IPS-NIHi7 (cell line): ENCODE measurements around the gene CFAP91.
A peak's percentile ranks its signal among the peaks of the same experiment; 100 is the strongest.
"Not testable (repeated sequence)": the region's sequence is repeated elsewhere in the genome, so short reads cannot be mapped to it uniquely, and the experiment has no call there.

ENCODE experiments used
- DNase-seq: peaks from one replicate; pipeline ENCODE4 v3.0.0; 2012; ENCODE audit warnings: mixed read lengths; ENCODE audit errors: extremely low spot score

Gene CFAP91

GRCh38 chr3:119677641-119677934, 25.2 kb upstream of the CFAP91 start:
- no peak for DNase-seq

GRCh38 chr3:119678209-119678608, 24.6 kb upstream of the CFAP91 start:
- not testable (repeated sequence) for DNase-seq

GRCh38 chr3:119679874-119680273, 22.9 kb upstream of the CFAP91 start:
- no peak for DNase-seq

DNA sequence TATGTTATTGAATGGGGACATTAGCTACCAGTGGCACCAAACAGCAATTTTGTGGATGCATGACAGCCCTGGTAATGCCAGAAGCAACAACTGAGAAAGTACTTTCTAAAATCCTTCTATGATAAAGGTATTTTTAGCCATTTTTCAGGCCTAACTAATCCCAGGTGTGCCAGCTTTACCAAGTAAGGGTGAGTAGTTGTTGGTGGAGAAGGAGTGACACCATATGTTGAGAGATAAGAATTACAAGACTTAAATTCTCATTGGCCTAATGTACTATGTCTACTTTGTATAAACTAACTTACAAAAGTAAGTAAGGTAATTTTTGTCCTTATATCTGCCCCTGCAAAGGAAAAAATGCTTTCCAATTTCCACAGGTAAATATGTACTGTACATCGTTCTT, 21.5 kb upstream of the CFAP91 start:
- peak; percentile 38 for DNase-seq

DNA sequence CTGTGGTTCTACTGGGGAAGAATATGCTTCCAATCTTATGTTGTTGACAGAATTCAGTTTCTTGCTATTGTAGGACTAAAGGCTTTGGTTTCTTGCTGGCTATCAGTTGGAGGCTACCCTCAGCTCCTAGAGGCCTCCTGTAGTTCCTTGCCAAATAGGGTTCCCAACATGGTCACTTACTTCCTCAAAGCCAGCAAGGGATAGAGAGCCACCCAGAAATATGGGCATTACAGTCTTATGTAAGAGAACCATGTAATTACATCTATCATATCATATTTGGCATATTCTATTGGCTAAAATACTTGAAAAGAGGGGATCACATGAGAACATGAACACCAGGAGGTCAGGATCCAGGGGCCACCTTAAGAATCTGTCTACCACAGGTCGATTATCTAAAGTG, 19.4 kb upstream of the CFAP91 start:
- DNase-seq: no peak

GRCh38 chr3:119690043-119690656, 12.7 kb upstream of the CFAP91 start:
- peak; percentile 18 for DNase-seq

- no peak for DNase-seq
Measured at GRCh38 chr3:119695480-119695879, 7.3 kb upstream of the CFAP91 start.

DNA sequence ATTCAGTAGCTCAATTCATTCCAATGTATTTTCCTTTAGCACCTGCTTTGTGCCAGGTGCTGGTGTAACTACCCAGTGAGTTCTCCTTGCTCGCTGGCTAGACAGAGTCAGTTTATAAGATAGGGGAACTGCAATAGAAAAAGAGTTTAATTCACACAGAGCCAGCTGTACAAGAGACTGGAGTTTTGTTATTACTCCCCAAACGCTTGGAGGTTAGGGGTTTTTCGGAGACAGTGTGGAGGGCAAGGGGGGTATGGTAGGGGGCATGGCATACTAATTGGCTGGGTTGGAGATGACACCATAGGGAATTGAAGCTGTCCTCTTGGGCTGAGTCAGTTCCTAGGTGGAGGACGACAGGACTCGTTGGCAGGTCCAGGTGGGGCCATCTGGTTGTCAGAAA, 5.4 kb upstream of the CFAP91 start:
- DNase-seq: no peak

DNA sequence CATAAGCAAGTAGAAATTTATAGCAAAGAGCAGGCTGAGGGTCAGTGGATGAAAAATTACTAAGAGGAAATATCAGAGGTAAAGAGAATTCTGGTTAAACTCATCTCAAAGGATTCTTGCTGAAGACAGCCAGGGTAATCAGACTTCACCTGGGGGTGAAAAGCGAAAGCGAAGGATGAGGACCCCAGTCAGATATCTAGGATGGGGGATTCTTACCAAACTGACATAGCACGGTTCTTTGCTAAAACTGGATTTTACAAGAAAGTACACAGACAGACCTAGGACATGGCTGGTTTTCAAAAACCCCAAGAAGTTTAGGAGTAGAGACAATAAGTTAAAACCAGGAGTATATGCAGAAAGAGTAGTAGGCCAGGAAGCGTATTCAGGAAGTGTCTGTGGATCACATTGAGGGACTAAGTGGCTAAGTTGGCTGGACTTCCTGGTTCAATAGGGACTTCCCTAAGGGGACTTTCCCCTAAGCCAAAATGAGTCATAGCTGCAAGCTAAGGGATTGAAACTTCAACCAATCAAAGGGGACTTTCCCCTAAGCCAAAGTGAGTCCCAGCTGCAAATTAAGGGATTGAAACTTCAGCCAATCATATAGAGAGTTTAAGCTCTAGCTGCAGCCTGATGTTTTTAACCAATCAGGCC, 2.4 kb upstream of the CFAP91 start:
- no peak for DNase-seq

- DNase-seq: no peak
Measured at GRCh38 chr3:119700920-119701734, 1.7 kb upstream of the CFAP91 start.

DNA sequence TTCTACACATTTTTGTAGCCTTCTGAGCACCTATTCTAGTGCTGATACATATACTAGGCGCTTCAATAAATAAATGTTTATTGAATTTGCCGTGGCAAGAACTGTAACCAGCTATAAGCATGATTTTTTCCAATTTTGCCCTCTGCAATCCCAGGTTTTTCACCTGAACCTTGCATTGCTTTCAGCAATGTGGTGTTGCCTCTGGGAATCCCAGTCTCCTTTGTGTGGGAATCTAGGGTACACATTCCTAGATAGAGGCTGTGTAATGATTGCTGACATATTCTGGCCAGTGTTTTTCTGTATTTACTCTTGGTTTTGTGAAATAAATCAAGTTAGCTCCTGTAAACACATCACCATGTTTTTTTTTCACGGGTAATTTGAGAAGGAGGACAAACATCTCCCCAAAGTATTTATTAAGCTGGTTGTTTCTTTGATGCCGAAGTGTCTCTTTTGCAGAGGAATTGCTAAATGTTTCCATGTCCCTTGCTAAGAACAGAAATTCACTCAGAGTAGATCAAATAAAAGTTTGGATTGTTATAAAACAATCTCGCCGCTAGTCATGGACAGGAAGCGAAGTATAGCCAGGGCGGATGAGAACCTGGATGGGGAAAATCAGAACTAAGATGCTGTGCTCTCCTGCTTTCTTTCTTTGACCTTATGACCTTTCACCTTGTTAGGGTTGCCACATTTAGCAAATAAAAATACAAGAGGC, 1.2 kb downstream of the CFAP91 start:
- no peak for DNase-seq

- DNase-seq: no peak
Measured at GRCh38 chr3:119715105-119715504, 12.3 kb downstream of the CFAP91 start.

DNA sequence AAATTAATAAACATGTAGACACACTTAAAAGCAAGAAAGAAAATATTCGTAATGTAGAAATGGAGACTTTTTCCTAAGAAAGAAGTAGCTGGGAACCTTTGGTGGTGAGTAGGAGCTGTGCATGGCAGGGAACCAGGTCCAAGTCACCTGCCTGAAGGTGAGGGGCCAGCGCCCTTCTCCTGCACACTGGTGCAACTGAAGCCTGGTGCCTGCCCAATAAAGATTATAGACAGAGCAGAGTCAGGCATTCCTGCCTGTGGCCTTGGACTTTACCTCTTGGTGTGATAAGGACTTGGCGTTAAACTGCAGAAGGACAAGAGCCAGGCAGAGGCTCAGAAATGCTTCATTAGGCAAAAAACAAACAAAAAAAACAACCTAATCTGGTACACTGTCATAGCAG, 14.2 kb downstream of the CFAP91 start:
- DNase-seq: no peak

GRCh38 chr3:119717520-119717919, 14.7 kb downstream of the CFAP91 start:
- no peak for DNase-seq

DNA sequence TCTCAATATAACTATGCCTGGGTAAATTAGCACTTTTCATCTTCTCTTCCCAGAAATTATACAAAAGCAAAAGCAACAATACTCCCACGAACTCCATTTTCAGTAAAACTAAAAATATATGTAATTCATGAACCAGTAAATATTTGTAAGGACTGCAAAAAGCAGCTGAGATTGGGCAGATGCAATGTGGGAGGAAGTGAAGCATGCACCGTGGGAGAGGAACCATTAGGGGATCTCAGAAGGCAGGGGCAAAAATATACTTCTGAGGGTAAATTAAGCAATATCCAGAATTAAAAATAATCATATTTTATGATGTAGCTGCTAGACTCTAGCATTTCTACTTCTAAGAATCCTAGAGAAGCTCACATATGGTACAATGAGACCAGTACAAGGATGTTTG, 20.2 kb downstream of the CFAP91 start:
- DNase-seq: no peak

DNA sequence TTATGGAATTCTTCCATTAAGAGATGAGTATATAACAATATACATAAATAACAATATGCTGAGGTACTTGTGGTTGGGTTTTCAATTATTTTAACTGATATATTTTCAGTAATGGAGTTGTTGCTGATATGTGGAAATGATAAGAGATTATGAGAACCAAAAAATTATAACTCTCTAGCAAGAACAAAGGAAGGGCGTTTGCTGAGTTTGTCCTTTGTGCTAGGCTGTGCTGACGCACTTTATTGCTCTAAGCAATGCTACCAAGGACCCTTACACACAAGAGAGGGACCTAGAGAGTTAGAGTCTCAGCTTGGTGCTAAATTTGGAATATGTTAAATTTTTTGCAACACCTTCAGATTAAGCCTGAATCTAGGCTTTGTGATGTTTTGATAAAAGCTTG, 24.1 kb downstream of the CFAP91 start:
- no peak for DNase-seq

- no peak for DNase-seq
Measured at GRCh38 chr3:119729996-119730395, 27.2 kb downstream of the CFAP91 start.

GRCh38 chr3:119731560-119732343, 28.9 kb downstream of the CFAP91 start:
- DNase-seq: no peak

GRCh38 chr3:119733812-119734211, 31.0 kb downstream of the CFAP91 start:
- no peak for DNase-seq

GRCh38 chr3:119738741-119739140, 35.9 kb downstream of the CFAP91 start:
- DNase-seq: no peak

- DNase-seq: no peak
Measured at GRCh38 chr3:119741657-119742590, 39.1 kb downstream of the CFAP91 start.
